ENCODE data around the gene ELF4. TPM values are rescaled to one million over a fixed set of nuclear protein-coding genes. Genes with fewer than 3 reads are reported as not detected.

Gene ELF4
- total RNA-seq, 2 experiments from 2014 or later, result 36.2 to 52.7 TPM

DNA sequence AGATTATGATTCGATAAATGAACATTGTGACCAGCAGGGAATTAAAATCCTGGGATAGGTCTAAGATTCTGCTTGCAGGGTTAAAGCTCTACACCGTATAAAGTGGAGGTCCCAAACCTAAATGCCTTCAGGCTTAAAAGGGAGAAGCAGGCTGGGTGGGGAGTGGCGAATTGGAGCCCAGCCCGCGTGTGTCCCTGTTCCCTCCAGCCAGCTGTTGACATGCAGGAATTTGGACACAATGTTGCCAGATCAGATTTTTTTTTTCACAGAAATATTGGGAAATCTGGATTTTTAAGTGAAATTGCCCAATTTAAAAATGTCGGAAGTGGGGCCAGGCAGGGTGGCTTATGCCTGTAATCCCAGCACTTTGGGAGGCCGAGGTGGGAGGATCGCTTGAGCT is 60.5 kb downstream of the ELF4 start:
- CTCF ChIA-PET, result no interaction called here
- Mint-ChIP-seq H3K36me3 (peaks cover 6% of the 10 kb centered on the region), H3K4me1 (no peaks in the 10 kb centered on the region), H3K27me3 (no peaks in the 10 kb centered on the region), H3K27ac (no peak overlapping the region), H3K9me3 (ENCODE audit: low read depth) (no peaks in the 10 kb centered on the region), H3K4me3 (no peak overlapping the region)
- DNase-seq (no peak), ATAC-seq (no peak)

DNA sequence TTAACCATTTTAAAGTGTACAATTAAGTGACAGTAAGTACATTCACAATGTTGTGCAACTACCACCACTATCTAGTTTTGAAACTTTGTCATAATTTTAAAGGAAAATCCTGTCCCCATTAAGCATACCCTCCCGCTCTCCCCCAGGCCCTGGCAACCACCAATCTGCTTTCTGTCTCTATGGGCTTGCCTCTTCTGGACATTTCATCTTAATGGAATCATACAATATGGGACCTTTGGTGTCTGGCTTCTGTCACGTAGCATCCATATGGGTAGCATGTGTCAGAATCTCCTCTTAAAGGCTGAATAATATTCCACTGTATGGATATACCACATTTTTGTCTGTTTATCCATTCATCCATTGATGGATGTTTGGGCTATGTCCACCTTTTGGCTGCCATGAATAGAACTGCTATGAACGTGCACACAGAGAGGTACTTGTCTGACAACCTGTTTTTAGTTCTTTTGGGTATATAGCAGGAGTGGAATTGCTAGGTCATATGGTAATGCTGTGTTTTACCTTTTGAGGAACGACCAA is 61.5 kb downstream of the ELF4 start:
- H3K27me3 Mint-ChIP-seq, result no peaks in the 10 kb centered on the region
- peaks cover 6% of the 10 kb centered on the region for H3K36me3 Mint-ChIP-seq
- H3K4me1 Mint-ChIP-seq, result no peaks in the 10 kb centered on the region
- no peak for ATAC-seq
- DNase-seq, result no peak
- H3K27ac Mint-ChIP-seq, result no peak overlapping the region
- CTCF ChIA-PET, result no interaction called here
- H3K4me3 Mint-ChIP-seq, result no peak overlapping the region
- no peaks in the 10 kb centered on the region for H3K9me3 Mint-ChIP-seq (ENCODE audit: low read depth)

DNA sequence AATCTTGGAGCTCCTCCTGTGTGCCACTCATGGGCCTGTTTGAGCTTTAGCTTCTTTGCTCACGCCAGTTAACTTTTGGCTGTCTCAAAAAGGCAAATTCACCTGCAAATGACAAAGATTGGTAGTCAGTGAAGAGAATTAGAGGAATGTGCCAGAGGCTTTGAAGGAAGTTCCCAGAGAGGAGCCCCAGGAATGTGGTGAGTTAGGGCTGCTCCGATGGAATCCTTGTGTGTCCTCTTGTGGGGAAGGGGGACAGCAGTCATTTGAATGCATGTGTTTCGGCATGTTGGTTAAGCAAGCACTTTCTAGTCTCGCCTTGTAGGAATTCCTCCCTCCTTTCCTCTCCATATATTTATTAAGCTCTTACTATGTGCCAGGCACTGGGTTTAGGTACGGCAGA is 62.9 kb downstream of the ELF4 start:
- no peaks in the 10 kb centered on the region for H3K27me3 Mint-ChIP-seq
- H3K27ac Mint-ChIP-seq, result no peak overlapping the region
- H3K4me1 Mint-ChIP-seq, result no peaks in the 10 kb centered on the region
- peaks cover 6% of the 10 kb centered on the region for H3K36me3 Mint-ChIP-seq
- H3K9me3 Mint-ChIP-seq (ENCODE audit: low read depth), result no peaks in the 10 kb centered on the region
- no peak overlapping the region for H3K4me3 Mint-ChIP-seq
- no peak for ATAC-seq
- CTCF ChIA-PET, result interaction anchor here (1.2 kb wide), 1 partner anchor 19 kb away, joined by 3 read pairs; no protein-coding TSS in a partner anchor
- no peak for DNase-seq

DNA sequence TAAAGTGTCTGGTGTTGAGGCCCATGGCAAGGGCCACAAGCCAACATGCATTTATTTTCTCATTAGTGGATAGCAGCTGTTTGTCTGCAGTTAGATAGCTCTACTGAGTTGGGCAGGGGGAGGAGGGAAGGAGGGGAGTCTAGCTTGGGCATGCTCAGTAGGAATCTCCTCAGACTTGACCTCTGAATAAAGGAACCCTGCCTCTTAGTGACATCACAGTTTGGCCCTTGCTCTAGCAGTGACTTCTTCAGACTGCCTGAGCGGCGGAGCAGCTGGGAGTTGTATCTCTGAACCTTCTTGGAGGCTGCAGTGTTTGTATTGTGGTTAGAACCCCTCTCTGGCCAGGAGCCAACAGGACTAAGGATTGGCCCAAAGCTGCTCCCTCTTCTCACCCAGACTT is 70.5 kb downstream of the ELF4 start:
- no peaks in the 10 kb centered on the region for H3K4me1 Mint-ChIP-seq
- no peaks in the 10 kb centered on the region for H3K9me3 Mint-ChIP-seq (ENCODE audit: low read depth)
- ATAC-seq, result no peak
- H3K27me3 Mint-ChIP-seq, result no peaks in the 10 kb centered on the region
- peaks cover 1% of the 10 kb centered on the region for H3K36me3 Mint-ChIP-seq
- CTCF ChIA-PET, result interaction anchor here (0.7 to 2.1 kb wide), 2 partner anchors 12 to 21 kb away, joined by 3 to 11 read pairs; no protein-coding TSS in a partner anchor
- no peak overlapping the region for H3K27ac Mint-ChIP-seq
- DNase-seq, result no peak
- no peak overlapping the region for H3K4me3 Mint-ChIP-seq

GRCh38 chrX:130034178-130034577 is 76.1 kb downstream of the ELF4 start:
- DNase-seq (no peak), ATAC-seq (no peak)
- no peak overlapping the region for H3K4me3 Mint-ChIP-seq
- H3K27ac Mint-ChIP-seq, result no peak overlapping the region
- H3K9me3 Mint-ChIP-seq (ENCODE audit: low read depth), result no peaks in the 10 kb centered on the region
- CTCF ChIA-PET, result interaction anchor here (2.0 kb wide), 1 partner anchor 27 kb away, joined by 6 read pairs; no protein-coding TSS in a partner anchor
- peaks cover 3% of the 10 kb centered on the region for H3K36me3 Mint-ChIP-seq
- H3K4me1 Mint-ChIP-seq, result no peaks in the 10 kb centered on the region
- no peaks in the 10 kb centered on the region for H3K27me3 Mint-ChIP-seq

DNA sequence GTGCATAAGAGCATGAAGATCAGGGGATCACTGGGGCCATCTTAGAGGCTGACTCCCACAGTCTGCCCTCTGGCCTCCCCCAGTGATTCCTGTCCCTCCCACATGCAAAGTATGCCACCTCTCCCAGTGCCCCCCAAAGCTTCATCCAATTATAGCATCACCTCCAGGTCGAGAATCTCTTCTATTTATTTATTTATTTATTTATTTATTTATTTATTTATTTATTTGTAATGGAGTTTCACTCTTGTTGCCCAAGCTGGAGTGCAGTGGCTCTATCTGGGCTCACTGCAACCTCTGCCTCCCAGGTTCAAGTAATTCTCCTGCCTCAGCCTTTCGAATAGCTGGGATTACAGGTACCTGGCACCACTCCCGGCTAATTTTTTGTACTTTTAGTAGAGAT is 77.7 kb downstream of the ELF4 start:
- H3K4me3 Mint-ChIP-seq, result no peak overlapping the region
- no peaks in the 10 kb centered on the region for H3K27me3 Mint-ChIP-seq
- H3K36me3 Mint-ChIP-seq, result peaks cover 5% of the 10 kb centered on the region
- H3K27ac Mint-ChIP-seq, result no peak overlapping the region
- no peaks in the 10 kb centered on the region for H3K9me3 Mint-ChIP-seq (ENCODE audit: low read depth)
- ATAC-seq (no peak), DNase-seq (no peak)
- CTCF ChIA-PET, result interaction anchor here (1.2 kb wide), 1 partner anchor 107 kb away, joined by 5 read pairs; no protein-coding TSS in a partner anchor
- H3K4me1 Mint-ChIP-seq, result peaks cover 3% of the 10 kb centered on the region

GRCh38 chrX:130030826-130031225 is 79.5 kb downstream of the ELF4 start:
- ATAC-seq, result no peak

GRCh38 chrX:130028196-130028595 is 82.1 kb downstream of the ELF4 start:
- ATAC-seq, result no peak
- Mint-ChIP-seq H3K36me3 (peaks cover 10% of the 10 kb centered on the region), H3K9me3 (ENCODE audit: low read depth) (no peaks in the 10 kb centered on the region), H3K4me1 (peaks cover 13% of the 10 kb centered on the region), H3K27ac (no peak overlapping the region), H3K27me3 (no peaks in the 10 kb centered on the region), H3K4me3 (no peak overlapping the region)
- CTCF ChIA-PET, result interaction anchor here (0.7 to 7.1 kb wide), 22 partner anchors 9 to 423 kb away, joined by 3 to 107 read pairs (median 4); no protein-coding TSS in a partner anchor
- DNase-seq, result peak; percentile 56

More at GRCh38 chrX:130030826-130031225, 79.5 kb downstream of the ELF4 start:
- no peaks in the 10 kb centered on the region for H3K9me3 Mint-ChIP-seq (ENCODE audit: low read depth)
- peaks cover 3% of the 10 kb centered on the region for H3K4me1 Mint-ChIP-seq
- no peak overlapping the region for H3K4me3 Mint-ChIP-seq
- H3K27me3 Mint-ChIP-seq, result no peaks in the 10 kb centered on the region
- CTCF ChIA-PET, result no interaction called here
- no peak for DNase-seq
- no peak overlapping the region for H3K27ac Mint-ChIP-seq
- peaks cover 6% of the 10 kb centered on the region for H3K36me3 Mint-ChIP-seq

DNA sequence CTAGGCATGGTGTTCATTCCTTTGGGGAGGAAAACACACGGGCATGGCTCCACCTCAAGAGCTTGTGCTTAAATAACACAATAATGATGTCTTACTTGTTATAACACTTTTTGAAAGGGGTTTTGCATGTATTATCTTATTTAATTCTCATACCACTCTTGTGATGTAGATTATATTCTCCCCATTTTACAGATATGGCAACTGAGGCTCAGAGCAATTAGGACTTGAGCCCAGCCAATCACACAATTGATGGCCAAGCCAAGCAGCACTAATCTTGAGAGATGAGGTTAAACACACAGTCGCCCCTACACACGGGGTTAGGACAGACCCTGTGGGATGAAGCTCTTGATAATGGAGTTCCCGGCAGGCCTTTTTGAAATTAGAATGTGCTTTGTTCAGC is 82.7 kb downstream of the ELF4 start:
- peaks cover 13% of the 10 kb centered on the region for H3K4me1 Mint-ChIP-seq

DNA sequence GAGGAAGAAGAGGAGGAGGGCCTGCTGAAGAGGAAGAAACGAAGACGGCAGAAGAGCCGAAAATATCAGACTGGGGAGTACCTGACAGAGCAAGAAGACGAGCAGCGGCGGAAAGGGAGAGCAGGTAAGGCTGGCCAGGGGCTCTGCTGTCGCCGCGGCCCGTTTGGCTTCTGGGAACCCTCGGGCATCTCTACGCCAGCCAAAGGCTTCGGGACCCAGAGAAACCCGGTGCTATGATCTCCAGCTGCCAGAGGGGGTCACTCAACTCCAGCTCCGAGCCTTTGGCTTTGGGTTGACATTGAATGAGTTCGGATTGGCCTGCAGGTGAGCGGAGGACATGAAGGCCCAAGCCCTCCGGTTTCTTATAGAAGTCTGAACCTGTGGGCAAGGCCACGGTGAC is 85.0 kb downstream of the ELF4 start:
- Mint-ChIP-seq H3K27me3 (no peaks in the 10 kb centered on the region), H3K4me1 (peaks cover 13% of the 10 kb centered on the region), H3K4me3 (no peak overlapping the region), H3K9me3 (ENCODE audit: low read depth) (no peaks in the 10 kb centered on the region), H3K36me3 (peaks cover 7% of the 10 kb centered on the region), H3K27ac (no peak overlapping the region)
- CTCF ChIA-PET, result interaction anchor here (0.6 to 7.1 kb wide), 4 partner anchors 36 to 335 kb away, joined by 3 to 107 read pairs (median 4); no protein-coding TSS in a partner anchor
- DNase-seq, result no peak
- no peak for ATAC-seq

More for the DNA sequence above, 82.7 kb downstream of the ELF4 start:
- Mint-ChIP-seq H3K27ac (no peak overlapping the region), H3K27me3 (no peaks in the 10 kb centered on the region), H3K36me3 (peaks cover 10% of the 10 kb centered on the region), H3K9me3 (ENCODE audit: low read depth) (no peaks in the 10 kb centered on the region), H3K4me3 (no peak overlapping the region)
- CTCF ChIA-PET, result interaction anchor here (0.7 to 7.1 kb wide), 19 partner anchors 8 to 423 kb away, joined by 3 to 107 read pairs (median 5); no protein-coding TSS in a partner anchor
- DNase-seq, result no peak
- no peak for ATAC-seq

DNA sequence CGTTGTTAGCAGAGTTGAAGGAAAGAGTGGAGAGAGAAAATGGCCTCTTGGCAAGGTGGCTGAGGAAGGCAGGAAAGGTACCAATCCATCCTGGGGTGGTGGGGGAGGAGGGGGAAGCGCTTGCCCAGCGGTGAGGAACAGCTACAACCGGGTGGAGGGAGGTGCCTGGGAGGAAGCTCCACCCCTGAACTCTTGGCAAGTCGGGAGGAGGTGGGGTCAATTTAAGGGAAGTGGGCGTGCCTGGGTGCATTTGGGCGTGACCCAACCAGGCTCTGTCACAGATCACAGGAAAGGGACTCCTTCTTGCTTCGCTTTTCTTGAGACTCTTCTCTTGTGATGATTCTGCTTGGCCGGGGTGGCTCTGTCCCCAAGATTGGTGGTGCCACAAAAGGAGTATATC is 86.2 kb downstream of the ELF4 start:
- ATAC-seq (peak; percentile 100), DNase-seq (peak; percentile 92)
- Mint-ChIP-seq H3K27me3 (no peaks in the 10 kb centered on the region), H3K9me3 (ENCODE audit: low read depth) (no peaks in the 10 kb centered on the region), H3K4me1 (peaks cover 13% of the 10 kb centered on the region), H3K4me3 (peak overlapping the region; percentile 64), H3K36me3 (peaks cover 7% of the 10 kb centered on the region), H3K27ac (peak overlapping the region; percentile 77)
- CTCF ChIA-PET, result interaction anchor here (1.1 to 7.1 kb wide), 4 partner anchors 37 to 388 kb away, joined by 3 to 107 read pairs (median 4); no protein-coding TSS in a partner anchor

GRCh38 chrX:130020661-130021324 is 89.5 kb downstream of the ELF4 start:
- CTCF ChIA-PET, result interaction anchor here (2.9 kb wide), 1 partner anchor 8 kb away, joined by 14 read pairs; no protein-coding TSS in a partner anchor
- no peaks in the 10 kb centered on the region for H3K27me3 Mint-ChIP-seq

DNA sequence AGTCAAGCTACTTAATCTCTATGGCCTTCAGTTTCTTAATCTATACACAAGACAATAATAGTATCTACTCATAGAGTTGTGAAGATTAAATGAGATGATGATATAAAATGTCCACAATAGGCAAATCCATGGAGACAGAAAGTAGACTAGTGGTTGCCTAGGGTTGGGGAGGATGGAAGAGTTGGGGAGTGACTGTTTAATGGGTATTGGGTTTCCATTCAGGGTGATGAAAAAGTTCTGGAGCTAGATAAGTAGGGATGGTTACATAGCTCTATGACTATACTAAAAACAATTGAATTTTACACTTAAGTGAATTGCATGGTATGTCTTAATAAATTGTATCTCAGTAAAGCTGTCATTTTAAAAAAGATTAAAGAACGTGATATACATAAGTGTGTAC is 92.2 kb downstream of the ELF4 start:
- ATAC-seq, result no peak
- no peaks in the 10 kb centered on the region for H3K27me3 Mint-ChIP-seq
- no peak for DNase-seq
- H3K4me3 Mint-ChIP-seq, result no peak overlapping the region
- H3K27ac Mint-ChIP-seq, result no peak overlapping the region
- H3K9me3 Mint-ChIP-seq (ENCODE audit: low read depth), result no peaks in the 10 kb centered on the region
- no peaks in the 10 kb centered on the region for H3K36me3 Mint-ChIP-seq
- no peaks in the 10 kb centered on the region for H3K4me1 Mint-ChIP-seq
- CTCF ChIA-PET, result interaction anchor here (2.9 kb wide), 1 partner anchor 10 kb away, joined by 14 read pairs; no protein-coding TSS in a partner anchor

More at GRCh38 chrX:130020661-130021324, 89.5 kb downstream of the ELF4 start:
- no peaks in the 10 kb centered on the region for H3K9me3 Mint-ChIP-seq (ENCODE audit: low read depth)
- H3K36me3 Mint-ChIP-seq, result peaks cover 4% of the 10 kb centered on the region
- peaks cover 10% of the 10 kb centered on the region for H3K4me1 Mint-ChIP-seq
- DNase-seq, result no peak
- ATAC-seq, result no peak
- H3K4me3 Mint-ChIP-seq, result no peak overlapping the region
- H3K27ac Mint-ChIP-seq, result no peak overlapping the region

GRCh38 chrX:130015181-130015580 is 95.1 kb downstream of the ELF4 start:
- no peaks in the 10 kb centered on the region for H3K36me3 Mint-ChIP-seq
- H3K27ac Mint-ChIP-seq, result no peak overlapping the region
- no peaks in the 10 kb centered on the region for H3K4me1 Mint-ChIP-seq
- DNase-seq, result no peak
- no peak overlapping the region for H3K4me3 Mint-ChIP-seq
- no peak for ATAC-seq
- H3K9me3 Mint-ChIP-seq (ENCODE audit: low read depth), result no peaks in the 10 kb centered on the region
- H3K27me3 Mint-ChIP-seq, result no peaks in the 10 kb centered on the region
- CTCF ChIA-PET, result no interaction called here
